Measurements from ENCODE around the gene KIN. TPM values are rescaled to one million over a fixed set of nuclear protein-coding genes. Genes with fewer than 3 reads are reported as not detected.

The KIN gene
- total RNA-seq, 2 donors from 2014 or later: 8.7 to 11.1 TPM

DNA sequence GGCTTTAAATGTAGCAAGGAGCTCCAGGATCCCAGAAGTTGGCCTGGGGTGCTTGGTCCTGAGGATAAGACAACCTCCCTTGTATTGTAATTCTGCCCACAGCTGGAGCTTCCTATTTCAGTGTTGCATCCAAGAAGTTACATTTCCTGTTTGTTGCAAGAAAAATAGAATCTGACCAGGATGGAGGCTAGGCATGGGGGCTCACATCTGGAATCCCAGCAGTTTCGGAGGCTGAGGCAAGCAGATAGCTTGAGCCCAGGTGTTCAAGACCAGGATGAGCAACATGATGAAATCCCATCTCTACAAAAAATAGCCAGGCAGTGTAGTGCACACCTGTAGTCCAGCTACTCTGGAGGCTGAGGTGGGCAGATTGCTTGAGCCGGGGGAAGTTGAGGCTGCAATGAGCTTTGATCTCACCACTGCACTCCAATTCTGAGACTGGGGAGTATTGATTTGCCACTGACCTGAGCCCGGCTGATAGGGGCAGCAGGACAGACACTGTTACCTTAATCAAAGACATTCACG lies 85.4 kb downstream of the KIN start:
- intact Hi-C loops (cut with DNase I): no loop called here
- DNase-seq (ENCODE audit: low spot score): no peak

DNA sequence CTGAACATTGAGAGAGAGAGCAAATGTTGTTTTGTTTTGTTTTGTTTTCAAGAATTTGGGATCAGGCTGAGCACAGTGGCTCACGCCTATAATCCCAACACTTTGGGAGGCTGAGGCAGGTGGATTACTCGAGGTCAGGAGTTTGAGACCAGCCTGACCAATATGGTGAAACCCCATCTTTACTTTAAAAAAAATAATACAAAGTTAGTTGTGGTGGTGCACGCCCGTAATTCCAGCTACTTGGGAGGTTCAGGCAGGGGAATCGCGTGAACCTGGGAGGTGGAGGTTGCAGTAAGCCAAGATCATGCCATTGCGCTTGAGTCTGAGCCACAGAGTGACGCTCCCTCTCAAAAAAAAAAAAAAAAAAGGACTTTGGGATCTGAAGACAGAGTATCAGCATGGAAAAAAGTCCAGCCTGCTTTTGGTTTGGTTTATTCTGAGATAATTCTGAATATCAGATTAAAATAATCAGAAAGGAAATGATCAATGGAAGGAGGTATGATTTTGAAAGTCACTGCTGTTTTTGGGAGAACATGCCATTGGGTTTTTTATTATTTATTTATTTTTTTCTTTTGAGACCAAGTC lies 86.5 kb downstream of the KIN start:
- intact Hi-C loops (cut with DNase I): no loop called here
- no peak for DNase-seq (ENCODE audit: low spot score)

Other genes with a start within 250 kb of the KIN start
- gene ITIH5, start 121.0 kb downstream of the KIN start, total RNA-seq: 10 to 100 TPM; 33.6 to 67.0 TPM
- gene ITIH2, start 84.7 kb downstream of the KIN start, total RNA-seq: not detected
- gene ATP5F1C, start 184 bp upstream of the KIN start, total RNA-seq: 100 to 1,000 TPM; 202 to 212 TPM
- 10 to 100 TPM in 1 of 2 donors, 1 to 10 TPM in 1; 9.9 to 10.8 TPM for gene TAF3, start 30.5 kb upstream of the KIN start, total RNA-seq